ENCODE measurements around the gene CCDC40. TPM values are rescaled to one million over a fixed set of nuclear protein-coding genes. Genes with fewer than 3 reads are reported as not detected.
A peak's percentile ranks its signal among the peaks of the same experiment; 100 is the strongest.

CCDC40 gene, protein sequence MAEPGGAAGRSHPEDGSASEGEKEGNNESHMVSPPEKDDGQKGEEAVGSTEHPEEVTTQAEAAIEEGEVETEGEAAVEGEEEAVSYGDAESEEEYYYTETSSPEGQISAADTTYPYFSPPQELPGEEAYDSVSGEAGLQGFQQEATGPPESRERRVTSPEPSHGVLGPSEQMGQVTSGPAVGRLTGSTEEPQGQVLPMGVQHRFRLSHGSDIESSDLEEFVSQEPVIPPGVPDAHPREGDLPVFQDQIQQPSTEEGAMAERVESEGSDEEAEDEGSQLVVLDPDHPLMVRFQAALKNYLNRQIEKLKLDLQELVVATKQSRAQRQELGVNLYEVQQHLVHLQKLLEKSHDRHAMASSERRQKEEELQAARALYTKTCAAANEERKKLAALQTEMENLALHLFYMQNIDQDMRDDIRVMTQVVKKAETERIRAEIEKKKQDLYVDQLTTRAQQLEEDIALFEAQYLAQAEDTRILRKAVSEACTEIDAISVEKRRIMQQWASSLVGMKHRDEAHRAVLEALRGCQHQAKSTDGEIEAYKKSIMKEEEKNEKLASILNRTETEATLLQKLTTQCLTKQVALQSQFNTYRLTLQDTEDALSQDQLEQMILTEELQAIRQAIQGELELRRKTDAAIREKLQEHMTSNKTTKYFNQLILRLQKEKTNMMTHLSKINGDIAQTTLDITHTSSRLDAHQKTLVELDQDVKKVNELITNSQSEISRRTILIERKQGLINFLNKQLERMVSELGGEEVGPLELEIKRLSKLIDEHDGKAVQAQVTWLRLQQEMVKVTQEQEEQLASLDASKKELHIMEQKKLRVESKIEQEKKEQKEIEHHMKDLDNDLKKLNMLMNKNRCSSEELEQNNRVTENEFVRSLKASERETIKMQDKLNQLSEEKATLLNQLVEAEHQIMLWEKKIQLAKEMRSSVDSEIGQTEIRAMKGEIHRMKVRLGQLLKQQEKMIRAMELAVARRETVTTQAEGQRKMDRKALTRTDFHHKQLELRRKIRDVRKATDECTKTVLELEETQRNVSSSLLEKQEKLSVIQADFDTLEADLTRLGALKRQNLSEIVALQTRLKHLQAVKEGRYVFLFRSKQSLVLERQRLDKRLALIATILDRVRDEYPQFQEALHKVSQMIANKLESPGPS
- 1.9 and 3.2 TPM in 2 replicates for total RNA-seq
- 0.37 TPM for total RNA-seq (2013)
- 0.63 and 1.4 TPM in 2 replicates for polyA plus RNA-seq
- 1.3 and 1.4 TPM in 2 replicates for polyA minus RNA-seq

DNA sequence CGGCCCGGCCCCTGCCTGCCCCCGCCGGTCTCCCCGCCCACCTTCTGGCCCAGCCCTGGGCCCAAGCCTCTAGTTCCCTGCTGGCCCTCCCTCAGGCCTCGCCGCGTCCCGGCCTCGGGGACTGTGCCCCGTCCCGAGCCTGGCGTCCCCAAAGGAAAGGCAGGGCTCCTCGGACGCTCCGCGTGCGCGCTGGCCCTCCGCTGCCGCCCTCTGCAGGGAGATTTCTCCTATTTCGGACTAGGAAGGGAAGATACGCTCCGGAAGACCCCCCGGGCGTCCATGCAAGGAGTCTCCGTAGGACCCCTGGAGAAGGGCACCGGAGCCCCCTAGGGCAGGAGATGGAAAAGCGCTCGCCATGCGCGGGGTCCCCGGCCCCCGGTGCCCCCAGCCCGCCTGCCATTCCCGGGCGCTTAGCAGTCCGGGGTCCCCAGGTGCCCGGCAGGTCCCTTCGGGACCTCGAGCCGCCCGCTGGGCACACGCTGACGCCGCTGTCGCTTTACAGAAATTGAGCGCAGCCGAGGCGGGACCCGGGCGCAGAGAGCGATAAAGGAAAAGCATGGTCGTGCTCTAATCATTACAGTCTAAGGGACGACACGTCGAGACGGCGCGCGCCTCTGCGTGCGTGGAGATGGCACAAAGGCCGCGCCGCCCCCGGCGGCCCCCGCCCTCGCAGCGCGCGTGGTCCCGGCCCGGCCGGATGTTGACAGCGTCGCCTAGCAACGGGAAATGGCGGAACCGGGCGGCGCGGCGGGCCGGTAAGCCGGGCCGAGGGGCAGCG lies at the start of gene CCDC40:
TSS of gene CCDC40 (plus strand) at position 706 of the 778 bp plus-strand sequence. CDS start at position 727, 21 bp downstream.
- Histone ChIP-seq H3K9me3 (ENCODE audit: control extremely low read depth in 1 of 3, control insufficient read depth in 2 of 3, insufficient read depth in 1 of 3, low read length in 2 of 3) (peaks cover 0 to 2% (median 0%) of the 10 kb centered on the region in 3 donors), H3K79me2 (ENCODE audit: control insufficient read depth, insufficient read depth, low read length) (peaks cover 3% of the 10 kb centered on the region), H3K4me2 (replicated peaks; ENCODE audit: low read depth, low read length, poor library complexity, severe bottlenecking) (peak within 1 kb of the TSS; percentile 98), H3K27ac (ENCODE audit: low read length in 2 of 2) (peak within 1 kb of the TSS; percentile 73 to 83), H3K9ac (ENCODE audit: low read length) (peak within 1 kb of the TSS; percentile 86), H4K20me1 (ENCODE audit: control insufficient read depth, insufficient read depth, low read length, poor library complexity, severe bottlenecking) (no peaks in the 10 kb centered on the region), H3K4me1 (ENCODE audit: control insufficient read depth in 2 of 2, insufficient read depth in 2 of 2, low read length in 2 of 2) (peaks cover 15 to 22% of the 10 kb centered on the region in 2 donors), H3K27me3 (replicated peaks in 1 of 4; ENCODE audit: control extremely low read depth in 1 of 4, control insufficient read depth in 3 of 4, insufficient read depth in 4 of 4, low read length in 3 of 4) (peaks cover 0 to 14% (median 1%) of the 10 kb centered on the region in 4 experiments), H3K36me3 (replicated peaks in 1 of 2; ENCODE audit: control extremely low read depth in 1 of 2, control insufficient read depth in 1 of 2, extremely low read depth in 1 of 2, insufficient read depth in 2 of 2, low read length in 1 of 2) (no peaks in the 10 kb centered on the region), H2AFZ (ENCODE audit: insufficient read depth, low read depth, low read length, poor library complexity, severe bottlenecking) (peak within 1 kb of the TSS; percentile 67), H3K4me3 (ENCODE audit: control extremely low read depth in 1 of 5, extremely low read depth in 1 of 5, insufficient read depth in 1 of 5, low read depth in 2 of 5, low read length in 4 of 5) (peak within 1 kb of the TSS; percentile 43 to 80 (median 71))
- peak within 1 kb of the TSS; percentile 89 for H3K27ac Mint-ChIP-seq
- TF ChIP-seq, protein P1, sequence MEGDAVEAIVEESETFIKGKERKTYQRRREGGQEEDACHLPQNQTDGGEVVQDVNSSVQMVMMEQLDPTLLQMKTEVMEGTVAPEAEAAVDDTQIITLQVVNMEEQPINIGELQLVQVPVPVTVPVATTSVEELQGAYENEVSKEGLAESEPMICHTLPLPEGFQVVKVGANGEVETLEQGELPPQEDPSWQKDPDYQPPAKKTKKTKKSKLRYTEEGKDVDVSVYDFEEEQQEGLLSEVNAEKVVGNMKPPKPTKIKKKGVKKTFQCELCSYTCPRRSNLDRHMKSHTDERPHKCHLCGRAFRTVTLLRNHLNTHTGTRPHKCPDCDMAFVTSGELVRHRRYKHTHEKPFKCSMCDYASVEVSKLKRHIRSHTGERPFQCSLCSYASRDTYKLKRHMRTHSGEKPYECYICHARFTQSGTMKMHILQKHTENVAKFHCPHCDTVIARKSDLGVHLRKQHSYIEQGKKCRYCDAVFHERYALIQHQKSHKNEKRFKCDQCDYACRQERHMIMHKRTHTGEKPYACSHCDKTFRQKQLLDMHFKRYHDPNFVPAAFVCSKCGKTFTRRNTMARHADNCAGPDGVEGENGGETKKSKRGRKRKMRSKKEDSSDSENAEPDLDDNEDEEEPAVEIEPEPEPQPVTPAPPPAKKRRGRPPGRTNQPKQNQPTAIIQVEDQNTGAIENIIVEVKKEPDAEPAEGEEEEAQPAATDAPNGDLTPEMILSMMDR (IDR thresholded peaks at IDR 0.05), result no peak
- TF ChIP-seq EZH2 (IDR thresholded peaks at IDR 0.05; ENCODE audit: borderline replicate concordance, insufficient read depth, low read depth, low read length, poor library complexity, severe bottlenecking), result no peak
- H3K9me3 Mint-ChIP-seq (ENCODE audit: insufficient read depth), result no peaks in the 10 kb centered on the region
- peak; percentile 87 for ATAC-seq (ENCODE audit: low read depth)
- H3K4me3 Mint-ChIP-seq, result peak within 1 kb of the TSS; percentile 87
- under 1% methylated on average over 88 of the region's 89 CpGs for WGBS (ENCODE audit: insufficient coverage)
- ChIA-PET CTCF (no interaction called here), POLR2A (no interaction called here)
- peaks cover 10% of the 10 kb centered on the region for H3K27me3 Mint-ChIP-seq
- peaks cover 11% of the 10 kb centered on the region for H3K4me1 Mint-ChIP-seq
- intact Hi-C loops (cut with micrococcal nuclease), result loop anchor here (1.0 to 5.0 kb wide), 3 partner anchors 39 to 239 kb away; partner anchors contain the start of genes CBX8 and RNF213
- peak; percentile 93 for DNase-seq

Data from B cell (primary cell).